Measurements from ENCODE around the gene ANKMY1. TPM values are rescaled to one million over a fixed set of nuclear protein-coding genes. Genes with fewer than 3 reads are reported as not detected.

ANKMY1 gene
- total and polyA plus RNA-seq, 2 of the 13 experiments (the other 11 are each of a cell fraction or from before 2014, with no cell fraction given) = 11.7 to 18.8 TPM

- TF ChIP-seq GFI1 (CRISPR knock-in tag; IDR thresholded peaks at IDR 0.05; ENCODE audit: borderline replicate concordance) = no peak
- peak; percentile 86 for TF ChIP-seq GATAD2A (CRISPR knock-in tag; IDR thresholded peaks at IDR 0.05)
- TF ChIP-seq CBFB (CRISPR knock-in tag; IDR thresholded peaks at IDR 0.05) = peak; percentile 80
- 0 out of 2 replicates have a peak, but pooled peaks have one; percentile 51 for TF ChIP-seq HES4 (CRISPR knock-in tag; IDR thresholded peaks at IDR 0.05; ENCODE audit: borderline replicate concordance)
- no peak for TF ChIP-seq MTF1 (CRISPR knock-in tag; IDR thresholded peaks at IDR 0.05)
- TF ChIP-seq SNRNP70 (IDR thresholded peaks at IDR 0.05; ENCODE audit: low read depth, low read length) = no peak
- TF ChIP-seq ZNF468 (CRISPR knock-in tag; IDR thresholded peaks at IDR 0.05) = 0 out of 2 replicates have a peak, but pooled peaks have one; percentile 59
- peak; percentile 63; the same call in 1 of the 2 replicates for TF ChIP-seq YEATS2 (CRISPR knock-in tag; IDR thresholded peaks at IDR 0.05; ENCODE audit: borderline replicate concordance)
- TF ChIP-seq LCORL (IDR thresholded peaks at IDR 0.05) = peak; percentile 71
- TF ChIP-seq LCORL (CRISPR knock-in tag; IDR thresholded peaks at IDR 0.05) = peak; percentile 98
- peak; percentile 36; the same call in 1 of the 2 replicates for TF ChIP-seq MTF2 (CRISPR knock-in tag; IDR thresholded peaks at IDR 0.05; ENCODE audit: borderline replicate concordance)
- no peak for TF ChIP-seq ZFAT (CRISPR knock-in tag; conservative IDR thresholded peaks at IDR 0.05)
- TF ChIP-seq NFYC (CRISPR knock-in tag; IDR thresholded peaks at IDR 0.05) = no peak
These were observed 22.2 kb upstream of the ANKMY1 start (continued) for GRCh38 chr2:240579771-240580614.

Data from HepG2 (cell line).